NT2/D1 (cell line): ENCODE measurements around the gene UBAC2.

Experiments used
- SUZ12 ChIP-seq: IDR thresholded peaks from 2 replicates; pipeline ENCODE4 v1.6.1; 2011; ENCODE audit not compliant: insufficient read length, insufficient read depth; ENCODE audit errors: extremely low read depth
- ZNF274 ChIP-seq: IDR thresholded peaks from 2 replicates; pipeline ENCODE4 v1.6.1; 2011; ENCODE audit warnings: mild to moderate bottlenecking, low read depth, low read length

- TF ChIP-seq ZNF274 (no peak), SUZ12 (no peak)
Observed at GRCh38 chr13:99305566-99305965, 104.9 kb downstream of the UBAC2 start.
